GM13977 (cell line): ENCODE results near the gene SLC46A1.
A peak's percentile ranks its signal among the peaks of the same experiment; 100 is the strongest.

Source experiments
- DNase-seq: peaks from one replicate; pipeline ENCODE4 v3.0.0; 2012; ENCODE audit warnings: low spot score
- CTCF ChIP-seq: IDR thresholded peaks from 2 replicates; pipeline ENCODE4 v1.5.1; 2012; ENCODE audit warnings: mild to moderate bottlenecking, control low read depth; ENCODE audit not compliant: insufficient read depth; ENCODE audit errors: extremely low read depth, missing control alignments
- in situ Hi-C: fragments of 300-500 bp; cut with MboI; formaldehyde crosslinking; loops from one replicate; pipeline ENCODE4 v1.12.0; 2022; ENCODE audit warnings: low sequenced_read_pairs, low pct_unique_long_range_greater_than_20kb, mixed read lengths, inconsistent platforms; ENCODE audit not compliant: unreplicated experiment

The SLC46A1 gene

GRCh38 chr17:28370035-28370743 lies 35.8 kb downstream of the SLC46A1 start, which contains the start of gene VTN:
Gene VTN, minus strand, starts transcription at chr17:28370307. Its CDS starts 104 bp downstream, at chr17:28370203.
- DNase-seq: no peak
- TF ChIP-seq CTCF: no peak
- in situ Hi-C loops: no loop called here

GRCh38 chr17:28369684-28370034 lies 36.4 kb downstream of the SLC46A1 start:
- in situ Hi-C loops: no loop called here

GRCh38 chr17:28368915-28369683 lies 36.9 kb downstream of the SLC46A1 start:
- DNase-seq: no peak
- no peak for TF ChIP-seq CTCF
- in situ Hi-C loops: no loop called here

More at GRCh38 chr17:28369684-28370034, 36.4 kb downstream of the SLC46A1 start:
- no peak for DNase-seq
- TF ChIP-seq CTCF: no peak

- no peak for TF ChIP-seq CTCF
- in situ Hi-C loops: no loop called here
- no peak for DNase-seq
These were observed 37.6 kb downstream of the SLC46A1 start for GRCh38 chr17:28368306-28368831.

- in situ Hi-C loops: no loop called here
- TF ChIP-seq CTCF: no peak
- DNase-seq: no peak
These were observed 38.2 kb downstream of the SLC46A1 start for GRCh38 chr17:28367641-28368305.

GRCh38 chr17:28366605-28367004 lies 39.4 kb downstream of the SLC46A1 start:
- TF ChIP-seq CTCF: peak; percentile 5
- no peak for DNase-seq
- in situ Hi-C loops: no loop called here
